ENCODE data around the gene NOP14.
A peak's percentile ranks its signal among the peaks of the same experiment; 100 is the strongest.
"Not testable (repeated sequence)": the region's sequence is repeated elsewhere in the genome, so short reads cannot be mapped to it uniquely, and the experiment has no call there.

The NOP14 gene

DNA sequence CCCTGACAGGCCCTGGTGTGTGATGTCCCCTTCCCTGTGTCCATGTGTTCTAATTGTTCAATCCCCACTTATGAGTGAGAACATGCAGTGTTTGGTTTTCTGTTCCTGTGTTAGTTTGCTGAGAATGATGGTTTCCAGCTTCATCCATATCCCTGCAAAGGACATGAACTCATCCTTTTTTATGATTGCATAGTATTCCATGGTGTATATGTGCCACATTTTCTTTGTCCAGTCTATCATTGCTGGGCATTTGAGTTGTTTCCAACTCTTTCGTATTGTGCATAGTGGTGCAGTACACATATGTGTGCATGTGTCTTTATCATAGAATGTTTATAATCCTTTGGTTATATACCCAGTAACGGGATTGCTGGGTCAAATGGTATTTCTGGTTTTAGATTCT lies 46.5 kb downstream of the NOP14 start:
- not testable (repeated sequence) for H3K4me3 ChIP-seq (ENCODE audit: low read depth, low read length); H2AFZ ChIP-seq (ENCODE audit: insufficient read depth, low read length, poor library complexity); H2BK12ac ChIP-seq (ENCODE audit: low read length); H4K91ac ChIP-seq (ENCODE audit: low read depth, low read length); H3K14ac ChIP-seq (ENCODE audit: low read length); H3K27me3 ChIP-seq (ENCODE audit: insufficient read depth, low read length); H2BK5ac ChIP-seq (ENCODE audit: low read depth, low read length, poor library complexity); DNase-seq; H4K8ac ChIP-seq (ENCODE audit: low read depth, low read length); H3K4me2 ChIP-seq (ENCODE audit: low read length); H3K27ac ChIP-seq (ENCODE audit: low read depth, low read length); H3K4ac ChIP-seq (ENCODE audit: low read depth, low read length); H3K79me1 ChIP-seq (ENCODE audit: low read length); H3K4me1 ChIP-seq (ENCODE audit: control insufficient read depth in 1 of 2, insufficient read depth in 2 of 2, low read length in 2 of 2); H2BK120ac ChIP-seq (ENCODE audit: insufficient read depth, low read length, poor library complexity); H2AK5ac ChIP-seq (ENCODE audit: low read length); H3K23ac ChIP-seq (ENCODE audit: low read length); H3K9me3 ChIP-seq (ENCODE audit: insufficient read depth, low read depth, low read length); H3K79me2 ChIP-seq (ENCODE audit: control insufficient read depth, insufficient read depth, low read length, poor library complexity); H4K12ac ChIP-seq (ENCODE audit: low read depth, low read length); H3K9ac ChIP-seq (ENCODE audit: low read length); H3K18ac ChIP-seq (ENCODE audit: low read length)
- peaks cover 35 to 37% of the 10 kb centered on the region in 2 experiments for H3K36me3 ChIP-seq (ENCODE audit: control insufficient read depth in 1 of 2, insufficient read depth in 2 of 2, low read length in 2 of 2)
- no CpG with 5 or more reads among the region's 2 CpGs for WGBS (ENCODE audit: extremely low coverage, insufficient coverage, insufficient read length)

DNA sequence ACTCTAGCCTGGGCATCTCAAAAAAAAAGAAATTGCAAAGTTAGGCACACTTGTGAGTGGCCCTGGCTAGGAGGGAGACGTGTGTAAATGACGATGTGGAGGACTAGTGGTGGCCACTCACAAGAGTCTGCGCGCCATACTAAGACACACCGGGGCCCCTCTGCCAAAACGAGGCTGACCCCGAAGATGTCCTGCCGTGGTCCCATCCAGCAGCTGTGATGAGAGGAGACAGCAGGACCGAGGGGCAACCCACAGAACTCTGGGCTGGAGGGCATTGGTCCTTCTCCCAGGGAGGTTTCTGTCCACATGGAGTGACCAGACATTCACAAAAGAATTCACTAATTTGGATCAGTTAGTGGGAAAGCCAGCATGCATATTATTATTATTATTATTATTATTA lies 47.4 kb downstream of the NOP14 start:
- Histone ChIP-seq H3K27me3 (ENCODE audit: insufficient read depth, low read length) (no peaks in the 10 kb centered on the region), H3K4ac (ENCODE audit: low read depth, low read length) (peak overlapping the region; percentile 59), H3K27ac (ENCODE audit: low read depth, low read length) (no peak overlapping the region), H4K8ac (ENCODE audit: low read depth, low read length) (no peak overlapping the region), H2BK12ac (ENCODE audit: low read length) (no peak overlapping the region), H2AFZ (ENCODE audit: insufficient read depth, low read length, poor library complexity) (no peak overlapping the region), H3K23ac (ENCODE audit: low read length) (no peak overlapping the region), H2AK5ac (ENCODE audit: low read length) (no peak overlapping the region), H3K18ac (ENCODE audit: low read length) (no peak overlapping the region), H3K79me2 (ENCODE audit: control insufficient read depth, insufficient read depth, low read length, poor library complexity) (no peaks in the 10 kb centered on the region), H4K91ac (ENCODE audit: low read depth, low read length) (no peak overlapping the region), H3K36me3 (ENCODE audit: control insufficient read depth in 1 of 2, insufficient read depth in 2 of 2, low read length in 2 of 2) (peaks cover 43% of the 10 kb centered on the region in 2 experiments), H3K14ac (ENCODE audit: low read length) (no peak overlapping the region), H3K79me1 (ENCODE audit: low read length) (no peaks in the 10 kb centered on the region), H2BK120ac (ENCODE audit: insufficient read depth, low read length, poor library complexity) (no peak overlapping the region), H3K4me3 (ENCODE audit: low read depth, low read length) (no peak overlapping the region), H4K12ac (ENCODE audit: low read depth, low read length) (no peak overlapping the region), H2BK5ac (ENCODE audit: low read depth, low read length, poor library complexity) (no peak overlapping the region), H3K4me1 (ENCODE audit: control insufficient read depth in 1 of 2, insufficient read depth in 2 of 2, low read length in 2 of 2) (no peaks in the 10 kb centered on the region), H3K9ac (ENCODE audit: low read length) (no peak overlapping the region), H3K9me3 (ENCODE audit: insufficient read depth, low read depth, low read length) (no peaks in the 10 kb centered on the region), H3K4me2 (ENCODE audit: low read length) (no peak overlapping the region)
- no CpG with 5 or more reads among the region's 9 CpGs for WGBS (ENCODE audit: extremely low coverage, insufficient coverage, insufficient read length)
- DNase-seq, result no peak

DNA sequence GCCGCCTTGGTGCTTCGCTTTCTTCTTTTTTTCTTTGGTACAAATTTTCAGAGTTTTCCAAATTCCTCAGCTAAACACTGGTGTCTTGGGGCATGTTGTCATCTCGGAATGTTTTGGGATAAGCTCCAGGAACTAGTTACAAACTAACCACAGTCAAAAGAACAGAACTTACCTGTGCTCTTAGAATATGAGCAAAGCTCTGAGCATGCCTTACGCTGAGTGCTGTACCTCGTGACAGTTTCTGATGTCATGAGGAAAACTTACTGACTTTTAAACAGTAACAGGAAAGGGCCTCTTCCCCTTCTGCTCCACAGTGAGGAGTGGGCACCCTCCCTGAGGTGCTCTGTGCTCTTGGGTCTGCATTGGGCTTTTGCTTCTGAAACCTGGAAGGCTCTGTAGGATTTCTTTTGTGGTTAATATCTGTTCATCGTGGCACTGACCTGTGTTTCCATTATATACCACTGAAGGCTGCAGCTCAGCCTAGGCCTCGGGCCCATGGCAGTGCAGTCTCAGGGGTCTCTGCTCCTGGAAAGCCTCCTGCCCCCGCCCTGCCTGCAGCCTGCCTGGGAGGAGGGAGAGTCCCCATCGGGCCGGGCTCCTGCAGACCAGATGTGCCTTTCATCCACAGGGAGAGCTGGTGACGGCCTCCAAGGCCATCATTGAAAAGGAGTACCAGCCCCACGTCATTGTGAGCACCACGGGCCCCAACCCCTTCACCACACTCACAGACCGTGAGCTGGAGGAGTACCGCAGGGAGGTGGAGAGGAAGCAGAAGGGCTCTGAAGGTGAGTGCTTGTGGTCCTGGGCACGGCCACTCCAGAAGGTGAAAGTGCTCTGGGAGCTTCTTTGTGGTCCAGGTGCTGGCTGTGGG lies 48.7 kb downstream of the NOP14 start:
- Histone ChIP-seq H3K4me3 (ENCODE audit: low read depth, low read length) (no peak overlapping the region), H2BK5ac (ENCODE audit: low read depth, low read length, poor library complexity) (no peak overlapping the region), H3K4ac (ENCODE audit: low read depth, low read length) (no peak overlapping the region), H3K23ac (ENCODE audit: low read length) (no peak overlapping the region), H2BK12ac (ENCODE audit: low read length) (no peak overlapping the region), H3K36me3 (ENCODE audit: control insufficient read depth in 1 of 2, insufficient read depth in 2 of 2, low read length in 2 of 2) (peaks cover 50 to 53% of the 10 kb centered on the region in 2 experiments), H3K4me1 (ENCODE audit: control insufficient read depth in 1 of 2, insufficient read depth in 2 of 2, low read length in 2 of 2) (no peaks in the 10 kb centered on the region), H4K8ac (ENCODE audit: low read depth, low read length) (no peak overlapping the region), H2AK5ac (ENCODE audit: low read length) (no peak overlapping the region), H3K14ac (ENCODE audit: low read length) (no peak overlapping the region), H4K12ac (ENCODE audit: low read depth, low read length) (no peak overlapping the region), H3K27me3 (ENCODE audit: insufficient read depth, low read length) (no peaks in the 10 kb centered on the region), H3K27ac (ENCODE audit: low read depth, low read length) (peak overlapping the region; percentile 16), H4K91ac (ENCODE audit: low read depth, low read length) (no peak overlapping the region), H3K9ac (ENCODE audit: low read length) (no peak overlapping the region), H3K18ac (ENCODE audit: low read length) (peak overlapping the region; percentile 62), H2BK120ac (ENCODE audit: insufficient read depth, low read length, poor library complexity) (no peak overlapping the region), H3K9me3 (ENCODE audit: insufficient read depth, low read depth, low read length) (no peaks in the 10 kb centered on the region), H3K79me1 (ENCODE audit: low read length) (no peaks in the 10 kb centered on the region), H3K79me2 (ENCODE audit: control insufficient read depth, insufficient read depth, low read length, poor library complexity) (no peaks in the 10 kb centered on the region), H2AFZ (ENCODE audit: insufficient read depth, low read length, poor library complexity) (no peak overlapping the region), H3K4me2 (ENCODE audit: low read length) (no peak overlapping the region)
- WGBS (ENCODE audit: extremely low coverage, insufficient coverage, insufficient read length), result no CpG with 5 or more reads among the region's 16 CpGs
- DNase-seq, result peak; percentile 62 to 85

DNA sequence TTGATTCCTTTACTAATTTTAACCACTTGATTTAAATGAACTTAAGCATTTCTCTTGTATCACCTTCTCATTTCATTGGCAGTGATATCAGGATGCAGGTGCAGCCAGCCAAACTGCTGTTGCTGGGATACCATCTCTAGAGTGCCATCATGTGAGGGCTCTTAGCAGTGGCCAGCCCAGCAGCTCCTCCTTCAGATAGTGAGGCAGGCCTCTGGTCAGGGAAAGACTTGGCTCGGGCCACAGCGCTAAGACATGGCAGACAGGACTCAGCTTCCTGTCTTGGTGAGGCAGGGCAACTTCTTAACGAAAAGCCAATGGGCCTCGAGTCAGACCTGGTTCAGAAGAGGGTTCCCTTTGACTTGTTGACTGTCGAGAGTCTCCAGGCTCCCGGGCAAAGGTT lies 50.0 kb downstream of the NOP14 start:
- Histone ChIP-seq H3K9ac (ENCODE audit: low read length) (no peak overlapping the region), H2AK5ac (ENCODE audit: low read length) (no peak overlapping the region), H3K79me1 (ENCODE audit: low read length) (no peaks in the 10 kb centered on the region), H3K27ac (ENCODE audit: low read depth, low read length) (no peak overlapping the region), H2BK5ac (ENCODE audit: low read depth, low read length, poor library complexity) (no peak overlapping the region), H3K18ac (ENCODE audit: low read length) (no peak overlapping the region), H2BK12ac (ENCODE audit: low read length) (no peak overlapping the region), H2BK120ac (ENCODE audit: insufficient read depth, low read length, poor library complexity) (no peak overlapping the region), H3K4me2 (ENCODE audit: low read length) (no peak overlapping the region), H3K23ac (ENCODE audit: low read length) (no peak overlapping the region), H4K8ac (ENCODE audit: low read depth, low read length) (no peak overlapping the region), H3K9me3 (ENCODE audit: insufficient read depth, low read depth, low read length) (no peaks in the 10 kb centered on the region), H4K12ac (ENCODE audit: low read depth, low read length) (no peak overlapping the region), H2AFZ (ENCODE audit: insufficient read depth, low read length, poor library complexity) (no peak overlapping the region), H3K27me3 (ENCODE audit: insufficient read depth, low read length) (no peaks in the 10 kb centered on the region), H4K91ac (ENCODE audit: low read depth, low read length) (no peak overlapping the region), H3K4ac (ENCODE audit: low read depth, low read length) (no peak overlapping the region), H3K4me1 (ENCODE audit: control insufficient read depth in 1 of 2, insufficient read depth in 2 of 2, low read length in 2 of 2) (no peaks in the 10 kb centered on the region), H3K36me3 (ENCODE audit: control insufficient read depth in 1 of 2, insufficient read depth in 2 of 2, low read length in 2 of 2) (peaks cover 58 to 65% of the 10 kb centered on the region in 2 experiments), H3K4me3 (ENCODE audit: low read depth, low read length) (no peak overlapping the region), H3K79me2 (ENCODE audit: control insufficient read depth, insufficient read depth, low read length, poor library complexity) (no peaks in the 10 kb centered on the region), H3K14ac (ENCODE audit: low read length) (no peak overlapping the region)
- WGBS (ENCODE audit: extremely low coverage, insufficient coverage, insufficient read length), result no CpG with 5 or more reads among the region's 6 CpGs
- no peak for DNase-seq
